H1 (cell line): ENCODE measurements around the gene ZNF148. TPM values are rescaled to one million over a fixed set of nuclear protein-coding genes. Genes with fewer than 3 reads are reported as not detected.

Source experiments
- ATF2 ChIP-seq: IDR thresholded peaks from 2 replicates; pipeline ENCODE4 v1.6.1; 2012; ENCODE audit warnings: low read length, inconsistent platforms
- TAF7 ChIP-seq: optimal IDR thresholded peaks from 2 replicates; pipeline ENCODE3; 2011; ENCODE audit warnings: low read depth, mild to moderate bottlenecking, inconsistent platforms, low read length, moderate library complexity, borderline replicate concordance
- polyA plus RNA-seq, 7 experiments: library from polyadenylated mRNA; depleted of rRNA in 3 of 7; stranded (reverse) in 5 of 7; unstranded in 2 of 7; fragments of >200 nt in 5 of 7; fragments of 200-250 nt in 2 of 7; gene quantifications; 1 replicate in 5 of 7; 2 replicates in 1 of 7; 4 replicates in 1 of 7; pipeline versions ENCODE4 v1.2.1 to v1.2.3, GENCODE V29; 2011 to 2013; ENCODE audit warnings: missing spikeins in 2 of 7, mixed read lengths in 2 of 7
- total RNA-seq: library from RNA; stranded (reverse); fragmentation: NEBNext Ultra II Directional; extraction: Animal tissue kit (Norgen Biotek cat#: 25700); gene quantifications from 2 replicates; pipeline ENCODE4 v1.2.1, GENCODE V29; 2021

The ZNF148 gene
- total and polyA plus RNA-seq, 2 of the 8 experiments (the other 6 are each of a cell fraction or from before 2014, with no cell fraction given): 3.7 to 22.6 TPM

- TF ChIP-seq ATF2: no peak
- no peak for TF ChIP-seq TAF7
Observed at GRCh38 chr3:125280668-125281361, 94.3 kb downstream of the ZNF148 start (continued).
